ENCODE data around the gene RELN. TPM values are rescaled to one million over a fixed set of nuclear protein-coding genes. Genes with fewer than 3 reads are reported as not detected.

RELN gene
- total RNA-seq, 1 experiment from 2014 or later: 0.31 TPM

DNA sequence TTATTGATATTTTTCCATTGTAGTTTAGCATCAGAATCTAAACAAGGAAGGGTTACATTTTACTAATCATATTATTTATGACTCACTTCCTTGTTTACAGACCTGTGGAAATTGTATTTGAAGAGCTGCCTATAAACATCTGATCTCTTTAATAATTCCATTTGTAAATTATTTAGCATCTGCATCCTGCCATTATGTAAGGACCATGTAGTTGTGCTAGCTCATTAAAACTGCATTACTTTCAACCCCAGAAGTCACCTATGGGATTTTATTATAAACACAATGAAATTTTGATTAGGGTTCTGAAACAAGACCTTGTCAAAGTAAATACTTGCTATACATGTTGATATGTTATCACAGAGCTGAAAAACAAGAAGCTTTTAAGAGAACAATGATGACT, 396.6 kb downstream of the RELN start:
- BruUV-seq (replicated peaks): no TSS peak
- TF ChIP-seq CTCF (IDR thresholded peaks at IDR 0.05; ENCODE audit: unreplicated experiment): no peak
- CTCF ChIA-PET: interaction anchor here (0.9 kb wide), 1 partner anchor 47 kb away, joined by 3 read pairs; no protein-coding TSS in a partner anchor
- H3K27me3 Mint-ChIP-seq (ENCODE audit: unreplicated experiment): no peaks in the 10 kb centered on the region
- intact Hi-C loops (cut with micrococcal nuclease; ENCODE audit: unreplicated experiment): no loop called here
- H3K9me3 Mint-ChIP-seq (ENCODE audit: low read depth, unreplicated experiment): no peaks in the 10 kb centered on the region
- no peaks in the 10 kb centered on the region for H3K36me3 Mint-ChIP-seq (ENCODE audit: insufficient read depth, unreplicated experiment)
- H3K4me1 Mint-ChIP-seq (ENCODE audit: low read depth, unreplicated experiment): no peaks in the 10 kb centered on the region
- H3K4me3 Mint-ChIP-seq (ENCODE audit: low read depth, unreplicated experiment): no peak overlapping the region
- H3K27ac Mint-ChIP-seq (ENCODE audit: unreplicated experiment): no peak overlapping the region
- no peak for DNase-seq

DNA sequence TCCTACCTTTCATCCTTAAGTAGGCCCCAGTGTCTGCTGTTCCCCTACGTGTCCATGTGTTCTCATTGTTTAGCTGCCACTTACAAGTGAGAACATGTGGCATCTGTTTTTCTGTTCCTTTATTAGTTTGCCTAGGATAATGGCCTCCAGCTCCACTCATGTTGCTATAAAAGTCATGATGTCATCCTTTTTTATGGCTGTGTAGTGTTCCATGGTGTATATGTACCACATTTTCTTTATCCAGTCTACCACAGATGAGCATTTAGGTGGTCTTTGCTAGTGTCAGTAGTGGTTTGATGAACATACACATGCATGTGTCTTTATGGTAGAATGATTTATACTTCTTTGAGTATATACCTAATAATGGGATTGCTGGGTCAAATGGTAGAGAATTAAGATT, 397.3 kb downstream of the RELN start:
- intact Hi-C loops (cut with micrococcal nuclease; ENCODE audit: unreplicated experiment): no loop called here
- TF ChIP-seq CTCF (IDR thresholded peaks at IDR 0.05; ENCODE audit: unreplicated experiment): no peak
- CTCF ChIA-PET: interaction anchor here (0.8 to 0.9 kb wide), 2 partner anchors 30 to 46 kb away, joined by 3 to 4 read pairs; no protein-coding TSS in a partner anchor
- no peaks in the 10 kb centered on the region for H3K9me3 Mint-ChIP-seq (ENCODE audit: low read depth, unreplicated experiment)
- no peaks in the 10 kb centered on the region for H3K36me3 Mint-ChIP-seq (ENCODE audit: insufficient read depth, unreplicated experiment)
- no peak overlapping the region for H3K4me3 Mint-ChIP-seq (ENCODE audit: low read depth, unreplicated experiment)
- H3K27ac Mint-ChIP-seq (ENCODE audit: unreplicated experiment): no peak overlapping the region
- no peak for DNase-seq
- no peaks in the 10 kb centered on the region for H3K4me1 Mint-ChIP-seq (ENCODE audit: low read depth, unreplicated experiment)
- no TSS peak for BruUV-seq (replicated peaks)
- H3K27me3 Mint-ChIP-seq (ENCODE audit: unreplicated experiment): no peaks in the 10 kb centered on the region

GRCh38 chr7:103580031-103580430, 409.4 kb downstream of the RELN start:
- Mint-ChIP-seq H3K4me1 (ENCODE audit: low read depth, unreplicated experiment) (no peaks in the 10 kb centered on the region), H3K9me3 (ENCODE audit: low read depth, unreplicated experiment) (peaks cover 8% of the 10 kb centered on the region), H3K27ac (ENCODE audit: unreplicated experiment) (no peak overlapping the region), H3K4me3 (ENCODE audit: low read depth, unreplicated experiment) (no peak overlapping the region), H3K36me3 (ENCODE audit: insufficient read depth, unreplicated experiment) (no peaks in the 10 kb centered on the region), H3K27me3 (ENCODE audit: unreplicated experiment) (no peaks in the 10 kb centered on the region)
- no TSS peak for BruUV-seq (replicated peaks)
- no peak for TF ChIP-seq CTCF (IDR thresholded peaks at IDR 0.05; ENCODE audit: unreplicated experiment)
- CTCF ChIA-PET: no interaction called here
- intact Hi-C loops (cut with micrococcal nuclease; ENCODE audit: unreplicated experiment): no loop called here
- no peak for DNase-seq

DNA sequence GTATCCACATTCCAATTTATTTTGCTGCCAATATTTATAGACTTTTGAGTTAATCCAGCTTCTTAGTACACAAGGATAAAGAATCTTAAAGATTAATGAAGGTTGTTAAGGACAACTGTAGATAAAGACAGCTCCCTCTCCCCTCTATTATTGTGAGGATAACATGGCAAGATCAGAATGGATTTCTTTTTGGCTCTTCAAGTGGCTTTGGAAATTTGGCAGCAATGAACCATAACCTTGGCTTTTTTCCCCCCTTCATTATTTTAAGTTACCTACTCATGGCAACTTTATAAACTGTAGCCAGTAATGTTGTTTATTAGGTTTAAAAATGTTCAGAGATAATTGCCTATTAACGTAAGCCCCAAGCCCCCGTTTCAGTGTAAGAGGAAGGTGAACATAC, 412.4 kb downstream of the RELN start:
- CTCF ChIA-PET: no interaction called here
- Mint-ChIP-seq H3K4me1 (ENCODE audit: low read depth, unreplicated experiment) (no peaks in the 10 kb centered on the region), H3K9me3 (ENCODE audit: low read depth, unreplicated experiment) (peaks cover 3% of the 10 kb centered on the region), H3K36me3 (ENCODE audit: insufficient read depth, unreplicated experiment) (no peaks in the 10 kb centered on the region), H3K4me3 (ENCODE audit: low read depth, unreplicated experiment) (no peak overlapping the region), H3K27me3 (ENCODE audit: unreplicated experiment) (no peaks in the 10 kb centered on the region), H3K27ac (ENCODE audit: unreplicated experiment) (no peak overlapping the region)
- no peak for TF ChIP-seq CTCF (IDR thresholded peaks at IDR 0.05; ENCODE audit: unreplicated experiment)
- intact Hi-C loops (cut with micrococcal nuclease; ENCODE audit: unreplicated experiment): no loop called here
- BruUV-seq (replicated peaks): no TSS peak
- no peak for DNase-seq

All from Calu3 (cell line).